Skeletal muscle tissue (tissue), 4 donors: ENCODE results near the gene ADCY9. TPM values are rescaled to one million over a fixed set of nuclear protein-coding genes. Genes with fewer than 3 reads are reported as not detected.

Experiments used
- H3K27ac ChIP-seq: one replicate; pipeline ENCODE4 v1.7.0; 2013; ENCODE audit warnings: mild to moderate bottlenecking, low read depth, low read length, inconsistent platforms
- H3K27me3 ChIP-seq, 3 donors: one replicate each; pipeline ENCODE4 v1.7.0; 2013; ENCODE audit warnings: low read length in 3 of 3; ENCODE audit not compliant: control insufficient read depth in 3 of 3, insufficient read depth in 3 of 3
- H3K36me3 ChIP-seq, 3 donors: one replicate each; pipeline ENCODE4 v1.7.0; 2013; ENCODE audit warnings: low read length in 3 of 3; ENCODE audit not compliant: control insufficient read depth in 3 of 3, insufficient read depth in 3 of 3
- H3K4me1 ChIP-seq, 3 donors: one replicate each; pipeline ENCODE4 v1.7.0; 2013; ENCODE audit warnings: low read length in 3 of 3, mild to moderate bottlenecking in 3 of 3; ENCODE audit not compliant: control insufficient read depth in 3 of 3, insufficient read depth in 3 of 3
- H3K4me3 ChIP-seq, 3 donors: one replicate each; pipeline ENCODE4 v1.7.0; 2013; ENCODE audit warnings: low read length in 3 of 3
- H3K9ac ChIP-seq, 3 donors: one replicate each; pipeline ENCODE4 v1.7.0; 2013; ENCODE audit warnings: low read length in 3 of 3, mild to moderate bottlenecking in 3 of 3, moderate library complexity in 2 of 3, low read depth in 1 of 3
- H3K9me3 ChIP-seq, 3 donors: one replicate each; pipeline ENCODE4 v1.7.0; 2013; ENCODE audit warnings: low read length in 3 of 3; ENCODE audit not compliant: control insufficient read depth in 3 of 3
- total RNA-seq: library from RNA; depleted of rRNA; stranded (reverse); fragments of >200 nt; gene quantifications from one replicate; pipeline ENCODE4 v1.2.3, GENCODE V29; 2014
- donor health status: Osteomylitis.

Gene ADCY9
- total RNA-seq, 1 donor from 2014 or later: 8.9 TPM

DNA sequence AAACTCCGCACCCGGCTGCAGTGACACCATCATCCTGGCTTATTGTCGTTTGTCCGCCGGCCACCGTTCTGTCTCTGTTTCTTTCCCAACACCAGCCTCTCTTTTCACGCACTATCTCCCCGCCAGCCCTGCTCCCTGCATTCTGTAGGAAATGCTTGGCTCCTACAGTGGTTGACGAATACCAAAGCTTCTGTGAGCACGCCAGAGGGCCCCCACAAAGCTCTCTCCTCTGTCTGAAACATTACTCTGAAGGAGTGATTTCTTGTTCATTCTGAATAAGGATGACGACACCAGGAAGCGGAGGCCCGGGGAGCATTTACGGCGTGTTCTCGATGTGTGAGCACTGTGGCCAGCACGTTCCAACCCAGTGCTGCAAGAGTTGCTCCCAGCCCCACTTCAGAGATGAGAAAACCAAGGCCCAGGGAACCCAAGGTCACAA is 58.8 kb downstream of the ADCY9 start:
- Histone ChIP-seq H3K27ac (no peak overlapping the region), H3K9ac (no peak overlapping the region), H3K36me3 (no peaks in the 10 kb centered on the region), H3K27me3 (no peaks in the 10 kb centered on the region), H3K4me3 (no peak overlapping the region), H3K9me3 (no peaks in the 10 kb centered on the region), H3K4me1 (peaks cover 15 to 29% (median 23%) of the 10 kb centered on the region in 3 donors)

- Histone ChIP-seq H3K4me1 (peaks cover 18 to 35% (median 32%) of the 10 kb centered on the region in 3 donors), H3K27ac (no peak overlapping the region), H3K36me3 (no peaks in the 10 kb centered on the region)
Measured at GRCh38 chr16:4056161-4057105, 59.8 kb downstream of the ADCY9 start.

GRCh38 chr16:4055748-4056147 is 60.5 kb downstream of the ADCY9 start:
- H3K27me3 ChIP-seq: no peaks in the 10 kb centered on the region
- no peak overlapping the region for H3K9ac ChIP-seq
- H3K4me3 ChIP-seq: no peak overlapping the region
- H3K27ac ChIP-seq: no peak overlapping the region
- H3K36me3 ChIP-seq: no peaks in the 10 kb centered on the region
- H3K9me3 ChIP-seq: no peaks in the 10 kb centered on the region
- peaks cover 18 to 35% (median 33%) of the 10 kb centered on the region in 3 donors for H3K4me1 ChIP-seq

More at GRCh38 chr16:4056161-4057105, 59.8 kb downstream of the ADCY9 start:
- Histone ChIP-seq H3K4me3 (no peak overlapping the region), H3K27me3 (no peaks in the 10 kb centered on the region), H3K9ac (no peak overlapping the region), H3K9me3 (no peaks in the 10 kb centered on the region)

DNA sequence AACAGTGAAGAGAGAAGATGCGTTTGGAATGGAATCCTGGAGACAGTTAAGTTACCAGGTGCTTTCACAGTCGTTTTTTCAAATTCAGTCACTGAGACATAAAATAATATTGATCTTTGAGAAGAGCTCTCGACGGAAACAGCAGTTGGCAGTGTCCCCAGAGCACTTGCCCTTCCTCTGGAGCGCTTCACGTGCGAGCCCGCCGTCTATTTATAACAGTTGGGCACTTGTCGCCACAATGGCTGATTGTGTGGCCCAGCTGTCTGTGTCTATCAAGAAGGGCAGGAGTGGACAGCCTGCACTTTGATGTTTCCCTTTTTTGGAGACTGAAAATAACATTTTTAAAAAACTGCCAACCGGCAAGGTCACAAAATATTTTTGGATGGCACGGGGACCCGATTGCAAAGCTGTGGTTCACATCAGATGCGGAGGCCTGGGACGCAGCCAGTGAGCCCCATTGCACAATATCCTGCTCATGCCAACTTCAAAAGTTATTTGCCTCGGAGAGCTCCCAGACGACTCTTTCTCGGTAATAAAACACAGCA is 62.9 kb downstream of the ADCY9 start:
- Histone ChIP-seq H3K9me3 (no peaks in the 10 kb centered on the region), H3K27me3 (no peaks in the 10 kb centered on the region), H3K36me3 (no peaks in the 10 kb centered on the region), H3K4me3 (peak overlapping the region; percentile 60 to 68 (median 66)), H3K27ac (peak overlapping the region; percentile 95), H3K9ac (peak overlapping the region; percentile 68 to 75 (median 75)), H3K4me1 (peaks cover 18 to 35% (median 29%) of the 10 kb centered on the region in 3 donors)

DNA sequence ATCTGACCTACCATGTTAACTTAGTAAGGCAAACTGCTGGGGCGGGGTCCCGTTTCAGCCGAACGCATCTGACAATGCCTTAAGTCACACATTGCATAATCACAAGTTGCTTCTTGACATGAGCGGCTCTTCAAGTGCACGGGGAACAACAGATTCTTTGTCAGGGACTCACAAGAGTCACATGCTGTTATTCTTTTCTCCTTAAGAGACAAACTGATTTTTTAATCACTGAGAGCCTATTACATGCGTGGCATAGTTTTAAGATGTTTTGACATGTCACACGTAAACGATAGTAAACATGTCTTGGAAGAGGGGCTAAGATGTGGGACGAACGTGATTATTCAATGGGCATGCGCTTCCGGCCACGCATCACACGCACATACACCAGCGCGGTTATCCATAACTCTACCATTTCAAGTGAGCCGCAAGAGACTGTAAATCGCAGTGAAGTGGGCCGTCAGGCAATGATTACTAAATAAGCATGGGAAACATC is 63.4 kb downstream of the ADCY9 start:
- Histone ChIP-seq H3K9me3 (no peaks in the 10 kb centered on the region), H3K27me3 (no peaks in the 10 kb centered on the region), H3K4me1 (peaks cover 18 to 34% (median 30%) of the 10 kb centered on the region in 3 donors), H3K9ac (peak overlapping the region; percentile 68 to 75 (median 75)), H3K36me3 (no peaks in the 10 kb centered on the region), H3K4me3 (peak overlapping the region; percentile 60 to 68 (median 66)), H3K27ac (peak overlapping the region; percentile 95)

DNA sequence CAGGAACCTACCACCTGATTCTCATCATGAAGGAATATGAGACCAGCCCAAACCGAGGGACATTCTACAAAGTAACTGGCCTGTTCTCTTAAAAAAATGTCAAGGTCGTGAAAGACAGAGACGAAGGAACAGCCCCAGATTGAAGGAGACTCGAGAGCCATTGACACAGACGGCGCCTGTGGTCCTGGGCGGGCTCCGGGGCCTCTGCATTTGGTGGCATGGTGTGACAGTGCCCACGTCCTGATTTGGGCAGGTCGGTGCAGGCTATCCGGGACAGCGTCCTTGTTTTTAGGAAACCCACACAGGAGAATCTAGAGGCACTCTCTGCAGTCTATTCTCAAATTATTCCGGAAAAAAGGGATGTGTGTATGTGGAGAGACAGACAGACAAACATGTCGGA is 64.1 kb downstream of the ADCY9 start:
- Histone ChIP-seq H3K9ac (peak overlapping the region in 1 of 3 donors; percentile 68), H3K4me1 (peaks cover 18 to 38% (median 32%) of the 10 kb centered on the region in 3 donors), H3K9me3 (no peaks in the 10 kb centered on the region), H3K4me3 (no peak overlapping the region), H3K27me3 (no peaks in the 10 kb centered on the region), H3K36me3 (no peaks in the 10 kb centered on the region), H3K27ac (peak overlapping the region; percentile 95)

DNA sequence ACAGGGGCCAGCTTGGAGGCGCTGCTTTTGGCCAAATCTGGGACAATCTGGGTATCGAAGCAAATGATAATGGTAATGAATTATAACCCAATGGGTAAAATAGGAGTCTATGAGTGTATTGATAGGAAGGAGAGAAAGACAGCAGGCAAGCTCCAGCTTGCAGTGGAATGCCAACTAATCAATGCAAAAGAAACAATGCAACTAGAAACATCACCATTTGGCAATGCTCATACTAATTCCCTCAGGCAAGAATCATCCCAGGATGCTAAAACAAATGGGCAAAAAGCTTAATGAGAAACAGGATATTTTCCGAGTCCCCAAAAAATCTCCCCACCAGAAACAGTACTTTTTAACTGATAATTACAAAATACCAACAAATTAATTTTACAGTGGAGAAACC is 64.7 kb downstream of the ADCY9 start:
- no peak overlapping the region for H3K4me3 ChIP-seq
- H3K4me1 ChIP-seq: peaks cover 18 to 38% (median 31%) of the 10 kb centered on the region in 3 donors
- H3K9ac ChIP-seq: no peak overlapping the region
- H3K27me3 ChIP-seq: no peaks in the 10 kb centered on the region
- H3K9me3 ChIP-seq: no peaks in the 10 kb centered on the region
- H3K27ac ChIP-seq: peak overlapping the region; percentile 95
- H3K36me3 ChIP-seq: no peaks in the 10 kb centered on the region

GRCh38 chr16:4049031-4049430 is 67.2 kb downstream of the ADCY9 start:
- no peak overlapping the region for H3K4me3 ChIP-seq
- H3K4me1 ChIP-seq: peaks cover 14 to 37% (median 24%) of the 10 kb centered on the region in 3 donors
- no peak overlapping the region for H3K9ac ChIP-seq
- H3K27me3 ChIP-seq: no peaks in the 10 kb centered on the region
- H3K9me3 ChIP-seq: no peaks in the 10 kb centered on the region
- no peaks in the 10 kb centered on the region for H3K36me3 ChIP-seq
- no peak overlapping the region for H3K27ac ChIP-seq

GRCh38 chr16:4048481-4048880 is 67.8 kb downstream of the ADCY9 start:
- Histone ChIP-seq H3K4me3 (no peak overlapping the region), H3K9ac (no peak overlapping the region), H3K27ac (no peak overlapping the region), H3K4me1 (peaks cover 11 to 35% (median 24%) of the 10 kb centered on the region in 3 donors), H3K9me3 (no peaks in the 10 kb centered on the region), H3K27me3 (no peaks in the 10 kb centered on the region), H3K36me3 (no peaks in the 10 kb centered on the region)

DNA sequence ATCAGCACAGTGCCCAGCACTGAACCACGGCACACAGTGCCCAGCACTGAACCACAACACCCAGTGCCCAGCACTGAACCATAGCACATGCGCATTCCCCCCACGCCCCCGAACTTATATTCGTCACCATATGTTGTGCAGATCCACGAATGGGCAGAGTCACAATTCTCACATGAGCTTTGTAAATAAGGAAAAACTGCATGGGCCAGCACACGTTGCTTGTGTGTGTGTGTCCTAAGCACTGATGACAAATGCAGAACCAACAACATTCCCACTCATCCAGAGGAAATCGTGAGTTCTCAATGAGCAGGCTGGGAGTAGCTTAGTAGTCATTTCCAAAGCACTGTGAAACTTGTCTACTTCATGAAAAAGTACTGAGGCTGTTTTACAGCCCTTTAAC is 70.0 kb downstream of the ADCY9 start:
- Histone ChIP-seq H3K4me3 (no peak overlapping the region), H3K9ac (no peak overlapping the region), H3K27ac (no peak overlapping the region), H3K9me3 (no peaks in the 10 kb centered on the region), H3K4me1 (peaks cover 0 to 17% (median 8%) of the 10 kb centered on the region in 3 donors), H3K36me3 (no peaks in the 10 kb centered on the region), H3K27me3 (no peaks in the 10 kb centered on the region)
